ENCODE results near the gene FAAP20.

The FAAP20 gene

GRCh38 chr1:2194898-2195673 lies 514 bp upstream of the FAAP20 start:
- Histone ChIP-seq H3K36me3 (peaks cover 23% of the 10 kb centered on the region), H3K27ac (peak overlapping the region; percentile 82), H3K27me3 (ENCODE audit: insufficient read depth, low read depth, severe bottlenecking) (no peaks in the 10 kb centered on the region), H3K4me3 (ENCODE audit: low read depth, low read length) (peak overlapping the region; percentile 63), H3K9me3 (ENCODE audit: severe bottlenecking) (no peaks in the 10 kb centered on the region)
- peak; percentile 93 for TF ChIP-seq CTCF (IDR thresholded peaks at IDR 0.05; ENCODE audit: low read depth, low read length)
- DNase-seq, result peak; percentile 89

- H3K27me3 ChIP-seq (ENCODE audit: insufficient read depth, low read depth, severe bottlenecking), result no peaks in the 10 kb centered on the region
- DNase-seq, result no peak
- no peak for TF ChIP-seq CTCF (IDR thresholded peaks at IDR 0.05; ENCODE audit: low read depth, low read length)
- peak overlapping the region; percentile 54 for H3K27ac ChIP-seq
- H3K36me3 ChIP-seq, result peaks cover 23% of the 10 kb centered on the region
- no peaks in the 10 kb centered on the region for H3K9me3 ChIP-seq (ENCODE audit: severe bottlenecking)
- H3K4me3 ChIP-seq (ENCODE audit: low read depth, low read length), result peak overlapping the region; percentile 22
Measured at GRCh38 chr1:2193514-2194281, 874 bp downstream of the FAAP20 start.

GRCh38 chr1:2192031-2192995 lies 2.3 kb downstream of the FAAP20 start:
- TF ChIP-seq CTCF (IDR thresholded peaks at IDR 0.05; ENCODE audit: low read depth, low read length), result no peak
- H3K27ac ChIP-seq, result no peak overlapping the region
- DNase-seq, result no peak
- no peaks in the 10 kb centered on the region for H3K9me3 ChIP-seq (ENCODE audit: severe bottlenecking)
- H3K27me3 ChIP-seq (ENCODE audit: insufficient read depth, low read depth, severe bottlenecking), result no peaks in the 10 kb centered on the region
- H3K36me3 ChIP-seq, result peaks cover 23% of the 10 kb centered on the region
- no peak overlapping the region for H3K4me3 ChIP-seq (ENCODE audit: low read depth, low read length)

- DNase-seq, result no peak
- peak overlapping the region; percentile 56 for H3K4me3 ChIP-seq (ENCODE audit: low read depth, low read length)
- no peak for TF ChIP-seq CTCF (IDR thresholded peaks at IDR 0.05; ENCODE audit: low read depth, low read length)
- no peaks in the 10 kb centered on the region for H3K9me3 ChIP-seq (ENCODE audit: severe bottlenecking)
- H3K27me3 ChIP-seq (ENCODE audit: insufficient read depth, low read depth, severe bottlenecking), result no peaks in the 10 kb centered on the region
- peak overlapping the region; percentile 95 for H3K27ac ChIP-seq
- peaks cover 30% of the 10 kb centered on the region for H3K36me3 ChIP-seq
Measured at GRCh38 chr1:2190491-2190976, 4.0 kb downstream of the FAAP20 start.
